H1 (cell line): Measurements from ENCODE around the gene FKBP10. TPM values are rescaled to one million over a fixed set of nuclear protein-coding genes. Genes with fewer than 3 reads are reported as not detected.
A peak's percentile ranks its signal among the peaks of the same experiment; 100 is the strongest.

ENCODE experiments used
- CBX8 ChIP-seq: fragments of 300-800, 300-1000 bp; sonication (generic); IDR thresholded peaks from 2 replicates; pipeline ENCODE4 v1.7.1; 2016; ENCODE audit warnings: low read depth, low read length, borderline replicate concordance
- CREB1 ChIP-seq: IDR thresholded peaks from 2 replicates; pipeline ENCODE4 v1.6.1; 2012; ENCODE audit warnings: inconsistent platforms
- EP300 ChIP-seq, 2 experiments: IDR thresholded peaks; 1 replicate in 1 of 2; 2 replicates in 1 of 2; pipeline ENCODE4 v1.6.1; 2011 to 2012; ENCODE audit warnings: low read depth in 2 of 2, low read length in 2 of 2, mild to moderate bottlenecking in 2 of 2, borderline replicate concordance in 1 of 2, inconsistent platforms in 1 of 2, moderate library complexity in 1 of 2
- EZH2 ChIP-seq: fragments of 200-600 bp; sonication (generic); IDR thresholded peaks from 2 replicates; pipeline ENCODE4 v1.7.1; 2012; ENCODE audit warnings: low read depth, mild to moderate bottlenecking, moderate library complexity, low read length, inconsistent platforms; ENCODE audit not compliant: severe bottlenecking
- HDAC6 ChIP-seq: IDR thresholded peaks from one replicate; pipeline ENCODE4 v1.7.1; 2012; ENCODE audit warnings: low read depth, mild to moderate bottlenecking, inconsistent platforms, low read length, moderate library complexity
- KDM1A ChIP-seq: fragments of 200-600, 300-600 bp; sonication (generic); IDR thresholded peaks from 2 replicates; pipeline ENCODE4 v1.7.1; 2016; ENCODE audit warnings: mild to moderate bottlenecking, low read length, borderline replicate concordance
- PHF8 ChIP-seq: fragments of 200-600 bp; sonication (generic); conservative IDR thresholded peaks from 2 replicates; pipeline ENCODE4 v1.7.1; 2012; ENCODE audit warnings: low read depth, mild to moderate bottlenecking, inconsistent platforms, low read length, moderate library complexity
- SAP30 ChIP-seq: fragments of 300-600 bp; sonication (generic); IDR thresholded peaks from 2 replicates; pipeline ENCODE4 v1.7.1; 2012; ENCODE audit warnings: low read length, moderate library complexity, mild to moderate bottlenecking, inconsistent platforms; ENCODE audit not compliant: insufficient read depth, insufficient replicate concordance
- SP4 ChIP-seq: IDR thresholded peaks from 2 replicates; pipeline ENCODE4 v1.6.1; 2012; ENCODE audit warnings: low read length, inconsistent platforms
- SUZ12 ChIP-seq: fragments of 200-600 bp; sonication (generic); IDR thresholded peaks from 2 replicates; pipeline ENCODE4 v1.6.1; 2012; ENCODE audit warnings: mild to moderate bottlenecking, inconsistent platforms, low read length, moderate library complexity, mixed read lengths
- TAF1 ChIP-seq: IDR thresholded peaks from 2 replicates; pipeline ENCODE4 v1.6.1; 2011; ENCODE audit warnings: mild to moderate bottlenecking, low read depth, low read length
- TBP ChIP-seq: IDR thresholded peaks from 2 replicates; pipeline ENCODE4 v1.6.1; 2011; ENCODE audit warnings: low read depth, low read length, improper control_type of control experiment
- TEAD4 ChIP-seq: IDR thresholded peaks from 2 replicates; pipeline ENCODE4 v1.6.1; 2012; ENCODE audit warnings: low read depth, low read length, inconsistent platforms, mixed read lengths
- polyA plus RNA-seq, 7 experiments: library from polyadenylated mRNA; depleted of rRNA in 3 of 7; stranded (reverse) in 5 of 7; unstranded in 2 of 7; fragments of >200 nt in 5 of 7; fragments of 200-250 nt in 2 of 7; gene quantifications; 1 replicate in 5 of 7; 2 replicates in 1 of 7; 4 replicates in 1 of 7; pipeline versions ENCODE4 v1.2.1 to v1.2.3, GENCODE V29; 2011 to 2013; ENCODE audit warnings: missing spikeins in 2 of 7, mixed read lengths in 2 of 7
- total RNA-seq: library from RNA; stranded (reverse); fragmentation: NEBNext Ultra II Directional; extraction: Animal tissue kit (Norgen Biotek cat#: 25700); gene quantifications from 2 replicates; pipeline ENCODE4 v1.2.1, GENCODE V29; 2021
- TF ChIP-seq, protein P1 (sequence below): IDR thresholded peaks from 2 replicates; pipeline ENCODE4 v1.6.1; 2012; ENCODE audit warnings: inconsistent platforms
- TF ChIP-seq, protein P2 (sequence below): IDR thresholded peaks from 2 replicates; pipeline ENCODE4 v1.6.1; 2012; ENCODE audit warnings: low read length, inconsistent platforms
- TF ChIP-seq, protein P3 (sequence below), 3 experiments: IDR thresholded peaks; 1 replicate in 2 of 3; 2 replicates in 1 of 3; pipeline versions ENCODE4 v1.5.1 to v1.6.1; 2011; ENCODE audit warnings: low read length in 3 of 3, mild to moderate bottlenecking in 3 of 3, inconsistent platforms in 2 of 3, low read depth in 1 of 3, moderate library complexity in 1 of 3; ENCODE audit not compliant: insufficient read depth in 1 of 3; ENCODE audit errors: control extremely low read depth in 1 of 3
- TF ChIP-seq, protein P4 (sequence below): IDR thresholded peaks from 2 replicates; pipeline ENCODE4 v1.6.1; 2011; ENCODE audit warnings: low read length, improper control_type of control experiment

Gene FKBP10
- total and polyA plus RNA-seq, 2 of the 8 experiments (the other 6 are each of a cell fraction or from before 2014, with no cell fraction given) = 173 to 283 TPM

- TF ChIP-seq, protein P1, sequence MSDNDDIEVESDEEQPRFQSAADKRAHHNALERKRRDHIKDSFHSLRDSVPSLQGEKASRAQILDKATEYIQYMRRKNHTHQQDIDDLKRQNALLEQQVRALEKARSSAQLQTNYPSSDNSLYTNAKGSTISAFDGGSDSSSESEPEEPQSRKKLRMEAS = peak; percentile 95
- TF ChIP-seq EZH2 = no peak
- TF ChIP-seq TAF1 = peak; percentile 50; the same call in 1 of the 2 replicates
- TF ChIP-seq PHF8 = 0 out of 2 replicates have a peak, but pooled peaks have one; percentile 28
- TF ChIP-seq, protein P2, sequence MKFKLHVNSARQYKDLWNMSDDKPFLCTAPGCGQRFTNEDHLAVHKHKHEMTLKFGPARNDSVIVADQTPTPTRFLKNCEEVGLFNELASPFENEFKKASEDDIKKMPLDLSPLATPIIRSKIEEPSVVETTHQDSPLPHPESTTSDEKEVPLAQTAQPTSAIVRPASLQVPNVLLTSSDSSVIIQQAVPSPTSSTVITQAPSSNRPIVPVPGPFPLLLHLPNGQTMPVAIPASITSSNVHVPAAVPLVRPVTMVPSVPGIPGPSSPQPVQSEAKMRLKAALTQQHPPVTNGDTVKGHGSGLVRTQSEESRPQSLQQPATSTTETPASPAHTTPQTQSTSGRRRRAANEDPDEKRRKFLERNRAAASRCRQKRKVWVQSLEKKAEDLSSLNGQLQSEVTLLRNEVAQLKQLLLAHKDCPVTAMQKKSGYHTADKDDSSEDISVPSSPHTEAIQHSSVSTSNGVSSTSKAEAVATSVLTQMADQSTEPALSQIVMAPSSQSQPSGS = no peak
- no peak for TF ChIP-seq SUZ12
- no peak for TF ChIP-seq SP4
- TF ChIP-seq CBX8 = no peak
- TF ChIP-seq CREB1 = peak; percentile 20; the same call in 1 of the 2 replicates
- TF ChIP-seq, protein P3, sequence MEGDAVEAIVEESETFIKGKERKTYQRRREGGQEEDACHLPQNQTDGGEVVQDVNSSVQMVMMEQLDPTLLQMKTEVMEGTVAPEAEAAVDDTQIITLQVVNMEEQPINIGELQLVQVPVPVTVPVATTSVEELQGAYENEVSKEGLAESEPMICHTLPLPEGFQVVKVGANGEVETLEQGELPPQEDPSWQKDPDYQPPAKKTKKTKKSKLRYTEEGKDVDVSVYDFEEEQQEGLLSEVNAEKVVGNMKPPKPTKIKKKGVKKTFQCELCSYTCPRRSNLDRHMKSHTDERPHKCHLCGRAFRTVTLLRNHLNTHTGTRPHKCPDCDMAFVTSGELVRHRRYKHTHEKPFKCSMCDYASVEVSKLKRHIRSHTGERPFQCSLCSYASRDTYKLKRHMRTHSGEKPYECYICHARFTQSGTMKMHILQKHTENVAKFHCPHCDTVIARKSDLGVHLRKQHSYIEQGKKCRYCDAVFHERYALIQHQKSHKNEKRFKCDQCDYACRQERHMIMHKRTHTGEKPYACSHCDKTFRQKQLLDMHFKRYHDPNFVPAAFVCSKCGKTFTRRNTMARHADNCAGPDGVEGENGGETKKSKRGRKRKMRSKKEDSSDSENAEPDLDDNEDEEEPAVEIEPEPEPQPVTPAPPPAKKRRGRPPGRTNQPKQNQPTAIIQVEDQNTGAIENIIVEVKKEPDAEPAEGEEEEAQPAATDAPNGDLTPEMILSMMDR (IDR thresholded peaks at IDR 0.05; ENCODE audit: control extremely low read depth in 1 of 3, insufficient read depth in 1 of 3, low read depth in 1 of 3, low read length in 3 of 3) = 0 out of 4 replicates have a peak, but pooled peaks of 1 of the 3 experiments have one; percentile 3
- TF ChIP-seq TEAD4 = no peak
- TF ChIP-seq, protein P4, sequence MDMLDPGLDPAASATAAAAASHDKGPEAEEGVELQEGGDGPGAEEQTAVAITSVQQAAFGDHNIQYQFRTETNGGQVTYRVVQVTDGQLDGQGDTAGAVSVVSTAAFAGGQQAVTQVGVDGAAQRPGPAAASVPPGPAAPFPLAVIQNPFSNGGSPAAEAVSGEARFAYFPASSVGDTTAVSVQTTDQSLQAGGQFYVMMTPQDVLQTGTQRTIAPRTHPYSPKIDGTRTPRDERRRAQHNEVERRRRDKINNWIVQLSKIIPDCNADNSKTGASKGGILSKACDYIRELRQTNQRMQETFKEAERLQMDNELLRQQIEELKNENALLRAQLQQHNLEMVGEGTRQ = no peak
- peak in 1 of 2 experiments; percentile 37; a peak in 1 of 3 replicates for TF ChIP-seq EP300 (IDR thresholded peaks at IDR 0.05; ENCODE audit: borderline replicate concordance in 1 of 2, low read depth in 2 of 2, low read length in 2 of 2)
- TF ChIP-seq TBP = peak; percentile 24; the same call in 1 of the 2 replicates
- peak; percentile 68; the same call in 1 of the 2 replicates for TF ChIP-seq KDM1A
- peak; percentile 31 for TF ChIP-seq SAP30
- TF ChIP-seq HDAC6 = no peak
These were observed at the start of gene FKBP10 (continued) for GRCh38 chr17:41812381-41813151.
